Stimulated activated naive CD8-positive, alpha-beta T cell treated with anti-CD3 and anti-CD28 coated beads, Interleukin-15, Interleukin-2, amounts not matched to agents 100 U/mL and 50 U/mL, for 24 hours (primary cell): ENCODE results near the gene IL31RA.
"Not testable (repeated sequence)": the region's sequence is repeated elsewhere in the genome, so short reads cannot be mapped to it uniquely, and the experiment has no call there.

Experiments used
- ATAC-seq: fragments of 150-1000 bp; cut with Tn5 transposase; one replicate; pipeline ENCODE4 v1.10.0; 2021
- DNase-seq: peaks from one replicate; pipeline ENCODE4 v3.0.0; 2021

Gene IL31RA

DNA sequence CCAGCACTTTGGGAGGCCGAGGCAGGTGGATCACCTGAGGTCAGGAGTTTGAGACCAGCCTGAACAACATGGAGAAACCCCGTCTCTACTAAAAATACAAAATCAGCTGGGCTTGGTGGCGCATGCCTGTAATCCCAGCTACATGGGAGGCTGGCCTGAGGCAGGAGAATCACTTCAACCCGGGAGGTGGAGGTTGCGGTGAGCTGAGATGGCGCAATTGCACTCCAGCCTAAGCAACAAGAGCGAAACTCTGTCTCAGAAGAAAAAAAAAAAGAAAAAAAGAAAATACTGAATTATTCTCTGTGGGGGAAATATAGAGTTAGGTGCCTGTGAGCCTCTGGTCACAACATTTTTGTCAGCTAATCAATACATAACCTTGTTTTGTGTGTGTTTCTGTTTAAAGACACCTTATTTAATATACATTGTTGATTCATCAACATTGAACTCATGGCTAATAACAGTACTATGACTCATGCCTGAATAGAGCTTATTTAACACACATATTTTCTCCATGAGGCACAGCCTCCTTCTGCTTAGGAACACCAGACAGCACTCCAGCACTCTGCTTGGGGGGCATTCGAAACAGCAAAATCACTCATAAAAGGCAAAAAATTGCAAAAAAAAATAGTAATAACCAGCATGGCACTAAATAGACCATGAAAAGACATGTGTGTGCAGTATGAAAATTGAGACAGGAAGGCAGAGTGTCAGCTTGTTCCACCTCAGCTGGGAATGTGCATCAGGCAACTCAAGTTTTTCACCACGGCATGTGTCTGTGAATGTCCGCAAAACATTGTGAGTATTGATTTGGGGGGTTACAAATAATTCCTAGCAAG lies at the start of gene IL31RA:
TSS of gene IL31RA (plus strand) at position 519 of the 836 bp plus-strand sequence. CDS start at position 733, 214 bp downstream.
- ATAC-seq (peak; percentile 78), DNase-seq (no peak)

DNA sequence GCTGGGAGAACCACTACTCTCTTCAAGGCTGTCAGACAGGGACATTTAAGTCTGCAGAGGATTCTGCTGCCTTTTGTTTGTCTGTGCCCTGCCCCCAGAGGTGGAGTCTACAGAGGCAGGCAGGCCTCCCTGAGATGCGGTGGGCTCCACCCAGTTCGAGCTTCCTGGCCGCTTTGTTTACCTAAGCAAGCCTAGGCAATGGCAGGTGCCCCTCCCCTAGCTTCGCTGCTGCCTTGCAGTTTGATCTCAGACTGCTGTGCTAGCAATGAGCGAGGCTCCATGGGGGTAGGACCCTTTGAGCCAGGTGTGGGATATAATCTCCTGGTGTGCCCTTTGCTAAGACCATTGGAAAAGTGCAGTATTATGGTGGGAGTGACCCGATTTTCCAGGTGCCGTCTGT lies 42.3 kb upstream of the IL31RA start:
- ATAC-seq: not testable (repeated sequence)

DNA sequence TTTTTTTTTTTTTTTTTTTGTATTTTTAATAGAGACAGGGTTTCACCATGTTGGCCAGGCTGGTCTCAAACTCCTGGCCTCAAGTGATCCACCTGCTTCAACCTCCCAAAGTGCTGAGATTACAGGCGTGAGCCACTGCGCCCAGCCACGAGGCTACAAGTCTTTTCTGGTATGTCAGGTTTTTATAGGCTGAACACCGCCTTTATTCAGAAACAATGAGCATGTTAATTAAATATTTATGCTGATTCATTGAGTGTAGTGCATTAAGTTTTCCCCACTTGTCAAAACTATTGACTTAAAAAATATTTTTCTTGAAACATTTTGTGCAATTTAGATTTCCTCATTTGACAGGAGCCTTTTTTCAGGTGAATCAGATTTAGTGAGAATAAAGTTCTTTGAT lies 35.2 kb upstream of the IL31RA start:
- not testable (repeated sequence) for DNase-seq, ATAC-seq

More for the DNA sequence above, 42.3 kb upstream of the IL31RA start:
- not testable (repeated sequence) for DNase-seq

DNA sequence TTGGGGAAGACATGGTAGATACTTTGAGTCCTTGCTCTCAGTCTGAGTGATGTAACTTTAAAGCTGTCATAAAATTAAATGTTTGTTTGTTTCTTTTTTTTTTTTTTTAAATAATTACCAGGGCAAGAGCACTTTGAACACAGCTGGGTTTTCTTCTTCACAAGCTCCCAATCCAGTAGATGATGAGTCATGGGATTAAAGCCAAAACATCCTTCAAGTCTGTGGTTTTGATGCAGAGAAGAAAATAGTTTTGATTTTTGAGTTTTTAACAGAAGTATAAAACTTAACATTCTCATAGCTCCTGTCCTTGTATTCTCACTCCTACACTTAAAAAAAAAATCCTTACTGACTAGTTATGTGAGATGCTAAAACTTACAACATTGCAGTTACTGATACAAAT lies 34.8 kb upstream of the IL31RA start:
- DNase-seq (no peak), ATAC-seq (no peak)

DNA sequence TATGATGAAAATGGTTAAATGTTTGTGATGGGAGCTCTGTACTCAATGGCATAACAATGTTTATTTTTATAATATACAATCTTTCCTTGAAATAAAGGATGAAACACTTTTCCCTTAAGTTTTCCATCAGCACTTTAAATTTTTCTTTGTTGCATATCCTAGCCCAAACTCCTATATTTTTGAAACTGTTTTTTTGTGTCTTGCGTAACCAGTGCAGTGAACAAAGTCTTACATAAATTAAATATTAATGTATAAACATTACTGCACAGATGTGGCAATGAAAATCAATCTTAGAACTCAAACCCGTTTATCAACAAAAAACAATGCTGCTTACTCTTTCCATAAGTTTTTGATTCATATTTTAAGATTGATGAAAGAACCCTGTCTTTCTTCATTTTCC lies 34.1 kb upstream of the IL31RA start:
- ATAC-seq (no peak), DNase-seq (no peak)

DNA sequence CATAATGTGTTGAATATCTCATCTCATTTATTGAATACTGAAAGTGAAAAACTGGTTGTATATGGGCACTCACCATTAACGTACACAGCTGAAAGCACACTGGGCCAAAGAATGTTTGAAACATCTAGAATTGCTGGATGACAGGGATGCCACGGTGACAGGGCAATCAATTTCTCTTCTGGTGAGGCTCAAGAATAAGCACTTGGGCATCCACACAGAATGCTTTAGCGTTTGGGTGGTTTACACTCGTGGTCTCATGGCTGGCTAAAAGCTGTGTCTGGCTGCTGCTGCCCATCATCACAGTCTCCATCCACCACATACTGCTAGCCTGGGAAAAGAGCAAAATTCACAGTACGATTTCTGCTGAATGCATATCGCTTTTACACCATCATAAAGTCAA lies 30.7 kb upstream of the IL31RA start:
- ATAC-seq (no peak), DNase-seq (no peak)

DNA sequence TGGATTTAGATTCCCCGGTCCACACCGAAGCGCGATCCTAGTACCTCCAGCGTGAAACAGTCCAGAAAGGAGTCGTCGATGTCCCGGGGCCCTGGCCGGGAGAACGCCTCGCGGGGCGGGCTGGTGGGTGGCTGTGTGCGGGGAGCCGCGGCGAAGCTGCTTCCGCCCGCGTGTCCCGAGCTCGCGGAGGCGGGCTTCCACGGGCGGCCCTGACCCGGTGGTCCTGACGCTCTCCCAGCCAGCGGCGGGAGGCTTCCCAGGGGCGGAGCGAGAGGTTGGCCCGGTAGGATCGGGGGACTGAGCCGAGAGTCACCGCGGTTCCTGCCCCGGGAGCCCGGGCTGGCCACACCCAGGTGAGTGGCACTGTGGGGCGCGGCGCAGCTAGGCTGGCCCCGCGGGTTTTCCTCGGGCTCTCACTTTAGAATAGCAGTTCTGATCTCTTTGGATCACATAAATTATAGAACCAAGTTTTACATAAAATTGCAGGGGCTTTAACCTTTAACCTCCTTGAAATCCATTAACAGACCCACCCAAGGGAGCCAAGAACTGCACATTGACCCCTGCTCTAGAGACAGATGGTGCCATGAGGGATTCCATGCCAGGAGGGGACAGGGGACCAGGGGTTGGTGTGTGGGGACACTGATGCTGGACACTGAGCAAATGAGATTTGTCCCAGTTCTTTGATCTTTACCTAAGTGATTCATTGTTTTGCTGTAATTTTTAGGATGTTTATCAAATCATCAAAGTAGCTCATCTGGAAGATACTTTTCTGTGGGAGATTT lies 29.2 kb upstream of the IL31RA start:
- DNase-seq: peak; percentile 19

DNA sequence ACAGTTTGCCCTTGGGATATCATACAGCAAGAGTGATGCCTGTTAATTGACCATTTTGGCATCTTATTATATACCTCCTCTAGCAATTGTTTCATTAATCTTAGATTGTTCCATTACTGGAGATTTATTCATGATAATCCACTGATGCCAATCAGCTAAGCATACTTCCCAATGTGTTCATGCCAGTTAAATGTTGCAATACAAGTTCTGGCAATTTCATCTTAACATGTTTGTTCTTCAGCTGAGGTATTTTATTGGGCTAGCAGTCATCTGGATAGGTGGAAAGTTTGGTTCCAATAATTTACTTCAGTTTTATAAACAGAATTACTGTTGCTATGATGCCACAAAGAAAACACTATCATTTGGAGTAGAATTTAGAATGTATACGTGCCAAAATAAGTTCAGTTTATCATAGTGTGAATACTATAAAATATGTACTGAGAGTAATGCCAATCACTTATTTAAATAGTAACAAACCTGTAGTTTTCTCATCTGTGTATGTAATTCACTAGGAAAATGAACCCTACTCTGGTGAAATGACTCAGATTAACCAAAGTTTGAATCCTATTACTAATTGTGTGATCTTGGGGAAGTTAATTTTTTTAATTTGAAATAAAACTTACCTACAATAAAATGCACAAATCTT lies 27.9 kb upstream of the IL31RA start:
- ATAC-seq: no peak

More for the DNA sequence above, 29.2 kb upstream of the IL31RA start:
- ATAC-seq: no peak

DNA sequence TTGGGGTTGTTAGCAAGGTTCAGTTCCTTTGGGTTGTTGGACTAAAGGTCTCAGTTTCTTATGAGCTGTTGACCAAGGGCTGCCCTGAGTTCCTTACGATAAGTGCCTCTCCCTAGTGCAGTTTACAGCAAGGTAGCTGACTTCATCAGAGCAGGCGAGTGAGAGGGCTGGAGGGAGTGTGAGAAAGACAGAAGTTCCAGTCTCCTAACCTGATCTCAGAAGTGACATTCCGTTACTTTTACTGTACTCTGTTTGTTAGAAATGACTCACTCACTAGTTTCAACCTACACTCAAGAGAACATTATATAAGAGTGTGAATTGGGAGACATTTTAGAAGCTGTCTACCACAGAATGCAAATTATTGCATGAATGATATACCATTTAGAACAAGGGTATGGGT lies 21.2 kb upstream of the IL31RA start:
- ATAC-seq (no peak), DNase-seq (no peak)

More for the DNA sequence above, 27.9 kb upstream of the IL31RA start:
- no peak for DNase-seq

DNA sequence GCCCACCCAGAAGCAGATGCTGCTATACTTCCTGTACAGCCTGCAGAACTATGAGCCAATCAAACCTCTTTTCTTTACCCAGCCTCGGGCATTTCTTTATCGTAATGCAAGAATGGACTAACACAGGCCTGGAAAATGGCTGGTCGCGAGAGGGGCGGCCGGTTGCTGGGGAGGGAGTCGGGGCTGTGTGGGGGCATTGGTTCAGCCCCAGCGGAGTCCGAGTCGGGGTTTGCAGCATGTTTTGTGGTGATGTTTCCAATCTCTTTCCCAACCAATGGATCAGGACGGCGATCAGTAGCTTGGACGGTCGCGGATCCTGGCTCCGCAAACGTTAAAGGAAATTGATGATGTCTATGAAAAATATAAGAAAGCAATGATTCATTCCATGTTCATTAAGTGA lies 18.7 kb upstream of the IL31RA start:
- DNase-seq (no peak), ATAC-seq (no peak)

DNA sequence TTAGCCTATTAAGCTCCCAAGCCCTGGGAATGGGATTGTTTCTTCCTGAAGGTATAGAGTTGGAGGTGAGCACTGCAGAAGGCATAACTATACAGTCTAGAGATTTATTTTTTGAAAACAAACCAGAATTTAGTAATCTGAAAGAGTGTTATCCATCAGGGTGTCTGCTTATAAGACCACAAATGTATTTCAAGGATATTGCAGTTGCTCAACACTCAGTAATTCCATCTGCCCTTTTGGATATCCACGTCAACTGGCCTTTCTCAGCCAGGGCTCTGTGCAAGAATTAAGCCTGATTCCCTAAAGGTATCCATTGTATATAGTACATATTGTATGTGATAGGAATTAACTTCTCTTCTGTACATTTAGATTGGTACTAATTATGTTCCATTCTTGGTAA lies 15.0 kb upstream of the IL31RA start:
- DNase-seq (no peak), ATAC-seq (no peak)

DNA sequence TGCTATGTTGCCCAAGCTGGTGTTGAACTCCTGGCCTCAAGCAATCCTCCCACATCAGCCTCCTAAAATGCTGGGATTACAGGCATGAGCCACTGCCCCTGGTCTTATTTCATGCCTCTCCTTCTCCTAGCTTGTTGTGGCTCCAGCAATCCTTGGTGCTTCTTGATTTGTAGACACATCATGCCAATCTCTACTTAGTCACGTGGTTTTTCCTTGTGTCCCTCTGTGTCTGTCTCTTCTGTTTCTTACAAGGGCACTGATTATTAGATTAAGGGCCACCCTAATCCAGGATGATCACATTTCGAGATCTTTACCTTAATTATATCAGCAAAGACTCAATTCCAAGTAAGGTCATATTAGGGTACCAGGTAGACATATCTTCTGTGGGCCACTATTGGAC lies 9.2 kb upstream of the IL31RA start:
- DNase-seq: no peak
- ATAC-seq: no peak

DNA sequence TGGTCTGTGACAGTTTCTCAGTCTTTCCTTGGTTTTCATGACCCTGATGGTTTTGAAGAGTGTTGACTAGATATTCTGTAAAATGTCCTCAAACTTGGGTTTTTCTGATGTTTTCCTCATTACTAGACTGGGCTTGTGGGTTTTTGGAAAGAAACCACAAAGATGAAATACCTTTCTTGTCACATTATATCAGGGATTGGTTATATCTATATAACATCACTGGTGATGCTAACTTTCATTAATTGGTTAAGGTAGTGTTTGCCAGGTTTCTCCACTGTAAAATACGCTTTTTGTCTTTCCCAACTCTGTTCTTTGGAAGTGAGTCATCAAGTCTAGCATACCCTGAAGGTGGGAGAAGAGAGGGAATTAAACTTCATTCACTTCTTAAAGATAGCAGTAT lies 3.3 kb upstream of the IL31RA start:
- no peak for DNase-seq
- ATAC-seq: no peak

DNA sequence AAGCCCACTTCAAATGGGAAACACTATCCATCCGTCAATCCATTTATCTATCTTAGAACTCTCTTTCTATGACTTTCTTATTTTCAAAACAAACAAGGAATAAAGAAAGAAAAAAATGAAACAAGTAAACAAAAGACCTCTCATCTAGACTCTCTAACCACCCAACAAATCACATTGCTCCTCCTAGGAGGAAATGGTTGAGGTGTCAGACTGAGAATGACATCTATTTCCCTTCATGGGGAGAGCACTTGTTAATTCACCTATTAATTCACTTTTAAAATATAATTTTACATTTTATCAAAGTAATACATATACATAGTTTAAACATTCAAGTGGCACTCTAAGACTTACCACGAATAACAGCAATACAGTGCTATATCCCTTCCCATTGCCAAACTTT lies 2.4 kb upstream of the IL31RA start:
- ATAC-seq (no peak), DNase-seq (no peak)

DNA sequence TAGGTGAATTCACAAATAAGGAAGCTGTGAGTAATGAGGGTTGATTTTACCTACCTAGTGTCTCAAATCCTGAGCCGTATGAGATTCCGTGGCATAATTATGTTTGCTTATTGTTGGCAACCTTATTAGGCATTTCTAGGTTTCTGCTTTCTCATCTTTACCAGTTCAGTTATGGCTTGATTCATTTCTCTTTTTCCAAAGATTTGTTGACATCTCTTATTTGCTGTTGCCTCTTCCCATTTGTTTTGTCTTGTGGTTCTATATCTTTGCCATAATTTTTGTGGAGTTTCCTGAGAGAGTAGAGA lies 470 bp downstream of the IL31RA start:
- DNase-seq (no peak), ATAC-seq (no peak)

DNA sequence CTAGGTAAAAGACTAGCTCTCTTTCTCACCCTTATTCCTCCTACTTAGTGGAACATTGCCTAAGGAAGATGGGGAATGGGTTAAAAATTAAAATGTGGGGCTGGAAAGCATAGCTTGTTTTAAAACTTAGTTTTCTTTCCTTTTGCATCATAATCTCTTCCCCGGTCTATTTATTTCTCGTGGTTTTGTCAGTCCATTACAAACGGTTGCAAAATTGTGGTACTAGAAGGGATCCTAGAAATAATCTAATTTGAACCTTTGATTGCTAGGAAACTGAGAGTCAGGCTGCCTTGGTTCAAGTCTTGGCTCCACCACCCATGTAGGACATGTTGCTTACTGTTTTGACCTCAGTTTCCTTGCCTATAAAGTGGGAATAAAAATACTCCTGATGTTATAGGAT lies 1.3 kb downstream of the IL31RA start:
- no peak for DNase-seq
- no peak for ATAC-seq

DNA sequence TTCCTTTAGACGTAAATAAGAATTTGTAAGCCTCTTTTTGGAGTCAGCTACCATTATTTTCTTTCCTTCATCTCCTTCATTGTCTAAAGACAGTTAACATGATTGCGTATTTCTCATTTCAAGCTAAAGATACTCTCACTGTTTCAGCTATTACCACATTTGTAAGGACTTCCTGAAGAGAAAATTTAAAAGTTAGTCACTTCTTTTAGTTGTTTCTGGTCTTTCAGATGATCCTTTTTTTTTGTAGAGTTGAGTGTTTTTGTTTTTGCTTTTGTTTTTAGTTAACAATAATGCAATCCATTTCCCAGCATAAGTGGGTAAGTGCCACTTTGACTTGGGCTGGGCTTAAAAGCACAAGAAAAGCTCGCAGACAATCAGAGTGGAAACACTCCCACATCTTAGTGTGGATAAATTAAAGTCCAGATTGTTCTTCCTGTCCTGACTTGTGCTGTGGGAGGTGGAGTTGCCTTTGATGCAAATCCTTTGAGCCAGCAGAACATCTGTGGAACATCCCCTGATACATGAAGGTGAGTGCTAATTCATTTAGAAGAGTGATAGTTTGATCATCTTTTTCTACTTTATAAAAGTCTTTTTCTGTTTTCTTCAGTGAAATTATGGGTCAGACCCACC lies 2.0 kb downstream of the IL31RA start:
- DNase-seq (no peak), ATAC-seq (no peak)

DNA sequence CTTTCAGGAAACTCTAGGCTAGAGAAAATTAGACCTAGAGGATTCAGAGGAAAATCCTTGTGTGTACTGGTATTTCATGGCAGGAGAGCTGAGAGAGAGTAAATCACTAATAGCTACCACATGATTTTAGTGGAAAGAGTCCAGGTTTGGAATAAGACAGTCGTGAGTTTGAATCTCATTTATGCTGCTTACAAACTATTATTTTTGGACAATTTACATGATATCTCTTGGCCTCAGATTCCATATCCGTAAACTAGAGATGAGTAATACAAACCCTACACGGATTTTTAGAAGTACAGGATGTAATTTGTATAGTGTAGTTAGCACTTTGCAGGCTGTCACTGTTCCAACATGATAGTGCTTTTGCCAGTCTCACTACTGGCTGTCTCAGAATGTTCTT lies 2.7 kb downstream of the IL31RA start:
- ATAC-seq: no peak
- no peak for DNase-seq

DNA sequence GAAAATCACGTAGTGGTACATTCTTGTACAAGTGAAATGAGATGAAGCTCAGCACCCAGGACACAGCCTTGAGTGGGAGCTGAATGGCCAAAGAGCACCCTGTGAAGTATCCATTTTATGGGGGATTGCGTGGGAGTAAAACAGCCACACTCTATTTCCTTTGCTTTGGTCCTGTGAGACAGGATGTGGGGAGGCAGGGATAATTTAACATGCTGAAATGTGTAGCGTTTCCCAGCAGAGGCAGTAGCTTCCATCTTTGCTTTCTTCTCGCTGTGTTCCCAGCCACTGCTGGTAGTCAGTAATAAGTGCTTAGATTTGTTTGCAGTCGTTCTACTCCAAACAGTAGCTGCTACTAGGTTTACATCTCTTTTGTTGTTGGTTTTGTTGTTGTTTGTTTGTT lies 4.4 kb downstream of the IL31RA start:
- DNase-seq (no peak), ATAC-seq (peak; percentile 55)

DNA sequence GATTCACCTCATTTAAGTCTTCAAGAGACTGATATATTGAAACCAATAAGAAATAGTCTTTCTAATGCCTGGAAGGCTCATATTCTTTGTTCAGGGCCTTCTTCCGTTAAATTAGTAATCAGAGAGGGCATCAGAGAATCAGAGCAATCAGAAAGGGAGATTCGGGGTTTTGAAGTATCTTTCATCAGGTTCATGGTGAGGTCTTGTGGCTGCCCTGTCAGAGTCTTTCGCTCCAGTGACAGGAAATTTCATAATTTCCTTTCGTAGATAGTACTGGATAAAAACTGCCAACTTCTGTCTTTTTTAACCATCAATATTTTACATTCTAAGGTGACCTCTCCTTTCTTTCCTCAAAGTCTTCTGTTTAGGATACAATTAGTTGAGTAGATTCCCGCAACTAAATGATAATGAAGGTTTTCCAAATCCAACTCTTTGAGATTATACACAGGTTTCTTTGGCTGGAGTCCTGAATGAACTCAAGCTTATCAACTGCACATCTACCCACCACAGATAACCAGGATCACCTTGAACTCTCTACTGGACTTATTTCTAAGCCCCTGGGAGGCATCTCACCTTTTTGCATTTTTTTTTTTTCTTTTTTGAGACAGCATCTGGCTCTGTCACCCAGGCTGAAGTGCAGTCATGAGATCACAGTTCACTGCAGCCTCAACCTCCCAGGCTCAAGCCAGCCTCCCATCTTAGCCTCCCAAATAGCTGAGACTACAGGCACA lies 5.5 kb downstream of the IL31RA start:
- DNase-seq (no peak), ATAC-seq (peak; percentile 78)

DNA sequence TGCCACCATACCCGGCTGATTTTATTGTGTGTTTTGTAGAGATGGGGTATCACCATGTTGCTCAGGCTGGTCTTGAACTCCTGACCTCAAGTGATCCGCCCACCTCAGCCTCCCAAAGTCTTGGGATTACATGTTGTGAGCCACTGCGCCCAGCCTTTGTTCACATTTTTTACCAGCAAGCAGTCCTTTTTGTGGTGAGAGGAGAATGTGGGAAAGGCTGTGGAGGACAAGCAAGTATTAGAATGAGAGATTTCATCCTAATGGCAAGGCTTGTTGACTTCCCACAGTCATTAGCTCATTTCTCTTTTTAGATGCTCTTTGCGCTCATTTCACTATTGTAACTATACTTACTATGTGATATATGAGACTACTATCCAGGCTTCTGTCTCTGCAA lies 6.1 kb downstream of the IL31RA start:
- DNase-seq (no peak), ATAC-seq (no peak)

DNA sequence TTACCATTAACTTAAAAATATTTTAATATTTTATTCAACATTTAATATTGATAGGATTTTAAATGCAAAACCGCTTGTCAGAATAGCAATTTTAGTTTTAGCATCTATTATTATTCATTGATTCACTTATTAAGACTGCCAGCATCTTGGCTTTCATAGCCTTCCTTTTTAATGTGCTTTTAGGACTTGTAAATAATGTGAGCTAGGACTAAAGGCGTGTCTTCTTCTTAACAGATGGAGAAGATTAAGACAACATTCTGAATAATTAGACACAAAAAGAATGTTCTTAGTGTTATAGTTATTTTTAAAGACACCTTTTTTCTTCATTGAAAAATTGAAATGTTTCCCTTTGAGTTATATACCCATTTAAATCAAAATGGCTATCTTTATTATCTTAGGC lies 6.9 kb downstream of the IL31RA start:
- ATAC-seq (no peak), DNase-seq (no peak)
